Upper lobe of right lung (tissue), 1 donor: ENCODE measurements around the gene PDGFRB. TPM values are rescaled to one million over a fixed set of nuclear protein-coding genes. Genes with fewer than 3 reads are reported as not detected.

ENCODE experiments used
- ATAC-seq: fragments of 200-7000 bp; cut with Tn5 transposase; one replicate; pipeline ENCODE4 v1.9.1; 2020; ENCODE audit warnings: mild to moderate bottlenecking, moderate library complexity
- DNase-seq: peaks from one replicate; pipeline ENCODE4 v3.0.0-alpha.2; 2020
- H3K27ac ChIP-seq: fragments of 200-600 bp; one replicate; pipeline ENCODE4 v1.8.0; 2022
- H3K27me3 ChIP-seq: fragments of 200-600 bp; one replicate; pipeline ENCODE4 v1.8.0; 2022; ENCODE audit warnings: mild to moderate bottlenecking
- H3K36me3 ChIP-seq: fragments of 200-600 bp; one replicate; pipeline ENCODE4 v1.8.0; 2022
- H3K4me1 ChIP-seq: fragments of 200-600 bp; one replicate; pipeline ENCODE4 v1.8.0; 2022
- H3K4me3 ChIP-seq: fragments of 200-600 bp; one replicate; pipeline ENCODE4 v1.8.0; 2022; ENCODE audit warnings: mild to moderate bottlenecking
- H3K9me3 ChIP-seq: fragments of 200-600 bp; one replicate; pipeline ENCODE4 v1.8.0; 2022
- CTCF ChIP-seq: fragments of 200-600 bp; IDR thresholded peaks from one replicate; pipeline ENCODE4 v1.8.0; 2022; ENCODE audit warnings: antibody characterized with exemption
- intact Hi-C: fragments of 100-400 bp; cut with DNase I; formaldehyde crosslinking; loops from one replicate; pipeline ENCODE4 v1.11.0; 2022
- total RNA-seq: library from RNA; stranded (reverse); fragmentation: NEBNext Ultra II Directional; extraction: Animal tissue kit (Norgen Biotek cat#: 25700); gene quantifications from one replicate; pipeline ENCODE4 v1.2.1, GENCODE V29; 2021
- donor health status: DM: no; HTN: yes; CAD: no; lungs with severe emphysema.

Gene PDGFRB
- total RNA-seq, 1 donor from 2014 or later: 120 TPM

DNA sequence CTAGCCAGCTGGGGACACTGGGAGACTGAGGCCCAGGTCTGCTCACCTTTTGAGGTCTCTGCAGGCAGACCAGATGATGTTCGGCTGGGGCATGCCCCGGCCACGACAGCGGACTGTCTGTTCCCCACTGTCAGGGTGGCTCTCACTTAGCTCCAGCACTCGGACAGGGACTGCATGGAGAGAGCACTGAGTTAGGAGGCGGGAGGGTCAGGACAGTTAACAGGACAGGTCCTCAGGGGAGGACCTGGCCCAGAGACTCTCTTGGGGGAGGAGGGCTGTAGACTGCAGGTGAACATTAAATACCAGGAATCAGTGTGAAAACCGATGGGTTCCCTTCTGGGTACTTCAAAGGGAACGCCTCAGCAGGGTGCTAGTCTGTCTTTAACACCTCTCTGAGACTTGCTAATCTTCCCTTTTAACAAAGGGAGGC, 25.1 kb downstream of the PDGFRB start:
- DNase-seq: no peak

GRCh38 chr5:150129813-150130492, 25.7 kb downstream of the PDGFRB start:
- TF ChIP-seq CTCF: peak; percentile 86
- H3K36me3 ChIP-seq: peaks cover 20% of the 10 kb centered on the region
- peak; percentile 87 for ATAC-seq

More for the DNA sequence above, 25.1 kb downstream of the PDGFRB start:
- Histone ChIP-seq H3K27ac (no peak overlapping the region), H3K36me3 (peaks cover 16% of the 10 kb centered on the region), H3K27me3 (no peaks in the 10 kb centered on the region), H3K4me1 (peaks cover 14% of the 10 kb centered on the region), H3K9me3 (no peaks in the 10 kb centered on the region), H3K4me3 (no peak overlapping the region)
- no peak for ATAC-seq
- intact Hi-C loops: no loop called here
- no peak for TF ChIP-seq CTCF

DNA sequence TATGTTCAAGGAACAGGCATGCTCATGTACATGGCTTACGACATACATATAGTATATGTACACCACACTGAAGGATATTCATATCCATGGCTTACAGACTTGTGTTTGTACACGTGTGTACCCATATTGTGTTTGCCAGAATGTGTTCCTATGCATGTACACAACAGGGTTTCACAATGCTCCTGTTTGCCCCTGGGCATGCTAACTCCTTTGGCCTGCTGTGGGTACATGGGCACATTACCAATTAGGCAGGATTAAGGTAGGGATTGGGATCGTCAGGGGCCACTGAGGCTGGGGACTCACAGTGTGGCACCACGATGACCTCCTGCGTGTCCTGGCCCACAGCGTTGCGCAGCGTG, 26.2 kb downstream of the PDGFRB start:
- no peak for ATAC-seq
- H3K36me3 ChIP-seq: peaks cover 20% of the 10 kb centered on the region

More at GRCh38 chr5:150129813-150130492, 25.7 kb downstream of the PDGFRB start:
- H3K9me3 ChIP-seq: no peaks in the 10 kb centered on the region
- no peaks in the 10 kb centered on the region for H3K27me3 ChIP-seq
- H3K27ac ChIP-seq: no peak overlapping the region
- peaks cover 14% of the 10 kb centered on the region for H3K4me1 ChIP-seq
- no peak overlapping the region for H3K4me3 ChIP-seq
- peak; percentile 82 for DNase-seq
- intact Hi-C loops: no loop called here

DNA sequence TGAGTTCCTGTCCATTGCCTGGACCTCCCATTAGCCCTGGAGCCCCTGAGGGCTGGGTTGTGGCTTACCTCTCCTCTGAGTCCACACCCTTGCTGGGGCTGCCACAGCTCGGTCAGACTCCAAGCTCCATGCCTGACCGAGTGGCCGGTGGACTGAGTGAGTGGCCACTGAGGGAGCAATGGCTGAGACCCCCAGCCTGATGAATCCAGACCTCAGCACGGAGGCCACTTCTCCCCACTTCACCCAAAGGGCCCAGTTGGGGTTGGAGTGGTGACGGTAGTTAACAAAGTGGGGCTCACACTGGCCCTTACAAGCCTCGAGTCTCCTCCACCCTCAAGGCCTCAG, 28.8 kb downstream of the PDGFRB start:
- Histone ChIP-seq H3K4me3 (no peak overlapping the region), H3K36me3 (peaks cover 38% of the 10 kb centered on the region), H3K4me1 (peaks cover 19% of the 10 kb centered on the region), H3K27ac (no peak overlapping the region), H3K9me3 (no peaks in the 10 kb centered on the region), H3K27me3 (no peaks in the 10 kb centered on the region)
- ATAC-seq (no peak), DNase-seq (no peak)
- TF ChIP-seq CTCF: no peak
- intact Hi-C loops: no loop called here

More for the DNA sequence above, 26.2 kb downstream of the PDGFRB start:
- Histone ChIP-seq H3K9me3 (no peaks in the 10 kb centered on the region), H3K27me3 (no peaks in the 10 kb centered on the region), H3K4me3 (no peak overlapping the region), H3K27ac (no peak overlapping the region), H3K4me1 (peaks cover 14% of the 10 kb centered on the region)
- no peak for TF ChIP-seq CTCF
- no peak for DNase-seq
- intact Hi-C loops: no loop called here

- Histone ChIP-seq H3K4me3 (no peak overlapping the region), H3K9me3 (no peaks in the 10 kb centered on the region), H3K27me3 (no peaks in the 10 kb centered on the region), H3K36me3 (peaks cover 43% of the 10 kb centered on the region), H3K4me1 (peaks cover 16% of the 10 kb centered on the region), H3K27ac (no peak overlapping the region)
- ATAC-seq (no peak), DNase-seq (no peak)
- TF ChIP-seq CTCF: no peak
- intact Hi-C loops: no loop called here
Observed at GRCh38 chr5:150126199-150126920, 29.3 kb downstream of the PDGFRB start.
